Spleen (tissue), 11 donors: ENCODE results near the gene ADAMTS17. TPM values are rescaled to one million over a fixed set of nuclear protein-coding genes. Genes with fewer than 3 reads are reported as not detected.

Experiments
- DNase-seq: peaks from one replicate; pipeline ENCODE4 v3.0.0-alpha.2; 2020
- H3K27ac ChIP-seq, 8 donors: fragments of 200-600 bp; sonication (generic) in 7 of 8; 1 replicate in 4 of 8; 2 replicates in 4 of 8; pipeline versions ENCODE4 v1.5.0 to v1.8.0; 2016 to 2021; ENCODE audit warnings: inconsistent platforms in 4 of 8, mild to moderate bottlenecking in 4 of 8, moderate library complexity in 1 of 8
- H3K27me3 ChIP-seq, 7 donors: fragments of 200-600 bp; sonication (generic) in 6 of 7; replicated peaks in 1 of 7; 1 replicate in 4 of 7; 2 replicates in 3 of 7; pipeline versions ENCODE4 v1.5.0 to v1.8.0; 2016 to 2021; ENCODE audit warnings: inconsistent platforms in 3 of 7, mild to moderate bottlenecking in 1 of 7
- H3K36me3 ChIP-seq, 6 donors: fragments of 200-600 bp; sonication (generic) in 5 of 6; 1 replicate in 4 of 6; 2 replicates in 2 of 6; pipeline versions ENCODE4 v1.5.0 to v1.8.0; 2016 to 2021; ENCODE audit warnings: inconsistent platforms in 2 of 6
- H3K4me1 ChIP-seq, 6 donors: fragments of 200-600 bp; sonication (generic) in 5 of 6; 1 replicate in 3 of 6; 2 replicates in 3 of 6; pipeline versions ENCODE4 v1.5.0 to v1.8.0; 2016 to 2021; ENCODE audit warnings: inconsistent platforms in 3 of 6
- H3K4me3 ChIP-seq, 8 donors: fragments of 200-600 bp; sonication (generic) in 7 of 8; 1 replicate in 4 of 8; 2 replicates in 4 of 8; pipeline versions ENCODE4 v1.5.0 to v1.8.0; 2016 to 2021; ENCODE audit warnings: inconsistent platforms in 4 of 8, mild to moderate bottlenecking in 4 of 8, moderate library complexity in 2 of 8
- H3K9me3 ChIP-seq, 8 donors: fragments of 200-600 bp; sonication (generic) in 7 of 8; 1 replicate in 4 of 8; 2 replicates in 4 of 8; pipeline versions ENCODE4 v1.5.0 to v1.8.0; 2016 to 2021; ENCODE audit warnings: inconsistent platforms in 4 of 8
- POLR2A ChIP-seq, 3 donors: fragments of 450-650 bp; IDR thresholded peaks; one replicate each; pipeline ENCODE4 v1.5.1; 2017; ENCODE audit warnings: antibody characterized with exemption in 3 of 3, mild to moderate bottlenecking in 1 of 3
- POLR2AphosphoS5 ChIP-seq, 3 donors: sonication (generic); formaldehyde crosslinking; IDR thresholded peaks; one replicate each; pipeline ENCODE4 v1.5.1; 2017; ENCODE audit warnings: antibody characterized with exemption in 3 of 3
- WGBS, 5 donors: extraction: QIAGEN DNeasy Blood & Tissue Kit in 3 of 5; methylation state at CpG; one replicate each; pipeline versions ENCODE4 v1.1.5 to v1.1.7; 2013 to 2018; 5-methylcytosine and 5-hydroxymethylcytosine counted together
- intact Hi-C: fragments of 100-400 bp; cut with DNase I; formaldehyde crosslinking; loops from one replicate; pipeline ENCODE4 v1.15.0; 2023; ENCODE audit warnings: low total_unique reads
- polyA plus RNA-seq, 3 donors: library from polyadenylated mRNA; stranded (reverse); fragments of 200-250 nt; gene quantifications; one replicate each; pipeline ENCODE4 v1.2.1, GENCODE V29; 2013
- total RNA-seq, 7 donors: library from RNA; depleted of rRNA in 3 of 7; stranded (reverse); fragments of >200 nt in 3 of 7; fragmentation: NEBNext Ultra II Directional in 4 of 7; extraction: Animal tissue kit (Norgen Biotek cat#: 25700) in 4 of 7; gene quantifications; one replicate each; pipeline versions ENCODE4 v1.1.0 to v1.2.1, GENCODE V29; 2016 to 2021
- TF ChIP-seq, protein P1 (sequence below), 11 experiments: fragments of 200-600 bp in 7 of 11; fragments of 450-650 bp in 4 of 11; sonication (generic) in 4 of 11; IDR thresholded peaks in 8 of 11; conservative IDR thresholded peaks in 3 of 11; 1 replicate in 7 of 11; 2 replicates in 4 of 11; pipeline versions ENCODE4 v1.4.0 to v1.8.0; 2016 to 2021; ENCODE audit warnings: antibody characterized with exemption in 11 of 11, inconsistent platforms in 4 of 11, mild to moderate bottlenecking in 1 of 11
- donor health status: healthy with polysubstance abuse.
- donor health status: DM: no; HTN: no; CAD: no; lungs with moderate emphysema.
- donor health status: DM: no; HTN: no; CAD: no.
- donor health status: Bipolar disorder and iron deficiency.
- donor health status: healthy.
- donor health status: DM: no; HTN: no; CAD: no.
- donor health status: DM: yes; HTN: yes; CAD: no.

Gene ADAMTS17
- total and polyA plus RNA-seq, 10 donors = 0.21 to 13.2 (median 5.8) TPM

DNA sequence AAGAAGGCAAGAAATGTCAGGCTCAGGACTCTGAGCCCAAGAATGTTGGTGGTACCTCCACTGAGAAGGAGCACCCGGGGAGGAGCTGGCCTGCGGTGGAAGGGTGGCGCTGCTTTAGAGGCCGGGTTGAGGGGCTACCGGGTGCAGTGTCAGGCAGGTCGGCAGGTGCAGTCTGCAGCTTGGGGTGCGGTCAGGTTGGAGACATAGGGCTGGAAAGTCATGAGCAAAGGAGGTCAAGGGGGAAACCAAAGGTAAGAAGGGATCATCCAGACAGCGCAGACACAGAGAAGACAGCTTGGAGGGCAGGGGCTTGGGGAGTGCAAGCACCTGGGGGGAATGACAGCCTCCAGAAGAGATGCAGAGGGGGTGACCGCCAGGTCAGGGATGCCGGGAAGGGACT is 334.2 kb downstream of the ADAMTS17 start:
- no peaks in the 10 kb centered on the region for H3K36me3 ChIP-seq
- TF ChIP-seq POLR2AphosphoS5 (IDR thresholded peaks at IDR 0.05) = no peak
- TF ChIP-seq, protein P1, sequence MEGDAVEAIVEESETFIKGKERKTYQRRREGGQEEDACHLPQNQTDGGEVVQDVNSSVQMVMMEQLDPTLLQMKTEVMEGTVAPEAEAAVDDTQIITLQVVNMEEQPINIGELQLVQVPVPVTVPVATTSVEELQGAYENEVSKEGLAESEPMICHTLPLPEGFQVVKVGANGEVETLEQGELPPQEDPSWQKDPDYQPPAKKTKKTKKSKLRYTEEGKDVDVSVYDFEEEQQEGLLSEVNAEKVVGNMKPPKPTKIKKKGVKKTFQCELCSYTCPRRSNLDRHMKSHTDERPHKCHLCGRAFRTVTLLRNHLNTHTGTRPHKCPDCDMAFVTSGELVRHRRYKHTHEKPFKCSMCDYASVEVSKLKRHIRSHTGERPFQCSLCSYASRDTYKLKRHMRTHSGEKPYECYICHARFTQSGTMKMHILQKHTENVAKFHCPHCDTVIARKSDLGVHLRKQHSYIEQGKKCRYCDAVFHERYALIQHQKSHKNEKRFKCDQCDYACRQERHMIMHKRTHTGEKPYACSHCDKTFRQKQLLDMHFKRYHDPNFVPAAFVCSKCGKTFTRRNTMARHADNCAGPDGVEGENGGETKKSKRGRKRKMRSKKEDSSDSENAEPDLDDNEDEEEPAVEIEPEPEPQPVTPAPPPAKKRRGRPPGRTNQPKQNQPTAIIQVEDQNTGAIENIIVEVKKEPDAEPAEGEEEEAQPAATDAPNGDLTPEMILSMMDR (IDR thresholded peaks at IDR 0.05 in 8 of 11, conservative IDR thresholded peaks at IDR 0.05 in 3 of 11) = no peak
- no peak for TF ChIP-seq POLR2A (IDR thresholded peaks at IDR 0.05)
- DNase-seq = peak; percentile 47
- no peak overlapping the region for H3K27ac ChIP-seq
- intact Hi-C loops = no loop called here
- no peaks in the 10 kb centered on the region for H3K27me3 ChIP-seq
- 90 to 93% (median 92%) methylated on average over 10 of the region's 10 CpGs for WGBS, 5 donors
- H3K9me3 ChIP-seq = peaks cover 0 to 3% (median 0%) of the 10 kb centered on the region in 8 donors
- no peak overlapping the region for H3K4me3 ChIP-seq
- no peaks in the 10 kb centered on the region for H3K4me1 ChIP-seq

DNA sequence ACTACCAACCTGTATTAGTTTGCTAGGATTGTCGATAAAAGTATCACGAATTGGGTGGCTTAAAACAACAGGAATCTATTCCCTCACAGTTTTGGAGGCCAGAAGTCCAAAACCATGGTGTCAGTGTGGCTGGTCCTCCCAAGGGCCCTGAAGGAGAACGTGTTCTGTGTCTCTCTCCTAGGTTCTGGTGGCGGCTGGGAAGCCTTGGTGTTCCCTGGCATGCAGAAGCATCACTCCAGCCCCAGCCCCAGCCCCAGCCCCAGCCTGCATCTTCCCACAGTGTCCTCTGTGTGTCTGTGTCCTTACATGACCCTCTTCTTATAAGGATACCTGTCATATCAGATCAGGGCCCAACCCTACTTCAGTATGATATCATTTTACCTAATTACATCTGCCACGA is 336.1 kb downstream of the ADAMTS17 start:
- no peaks in the 10 kb centered on the region for H3K27me3 ChIP-seq
- TF ChIP-seq POLR2AphosphoS5 (IDR thresholded peaks at IDR 0.05) = no peak
- H3K36me3 ChIP-seq = no peaks in the 10 kb centered on the region
- no peaks in the 10 kb centered on the region for H3K9me3 ChIP-seq
- no peak overlapping the region for H3K27ac ChIP-seq
- WGBS, 5 donors = 81 to 92% (median 83%) methylated on average over 5 of the region's 5 CpGs
- H3K4me3 ChIP-seq = no peak overlapping the region
- intact Hi-C loops = no loop called here
- H3K4me1 ChIP-seq = no peaks in the 10 kb centered on the region
- peak; percentile 51 for DNase-seq

DNA sequence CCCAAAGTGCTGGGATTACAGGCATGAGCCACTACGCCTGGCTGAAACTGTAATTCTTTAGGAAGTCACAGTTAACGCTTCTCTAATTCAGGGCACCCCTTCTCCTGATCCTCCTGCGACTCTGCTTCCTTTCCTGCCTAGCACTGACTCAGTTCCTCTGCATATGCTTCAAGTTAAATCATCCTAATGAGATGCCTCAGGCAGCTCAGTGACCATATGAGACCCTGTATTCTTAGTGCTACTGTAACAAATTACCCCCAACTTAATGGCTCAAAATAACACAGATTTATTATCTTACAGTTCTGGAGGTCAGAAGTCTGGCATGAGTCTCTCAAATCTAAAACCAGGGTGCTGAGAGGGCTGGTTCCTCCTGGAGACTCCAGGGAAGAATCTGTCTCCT is 336.8 kb downstream of the ADAMTS17 start:
- TF ChIP-seq POLR2AphosphoS5 (IDR thresholded peaks at IDR 0.05) = no peak
- TF ChIP-seq, protein P1 (IDR thresholded peaks at IDR 0.05 in 8 of 11, conservative IDR thresholded peaks at IDR 0.05 in 3 of 11) = no peak
- TF ChIP-seq POLR2A (IDR thresholded peaks at IDR 0.05) = no peak
- intact Hi-C loops = no loop called here
- no peak for DNase-seq

DNA sequence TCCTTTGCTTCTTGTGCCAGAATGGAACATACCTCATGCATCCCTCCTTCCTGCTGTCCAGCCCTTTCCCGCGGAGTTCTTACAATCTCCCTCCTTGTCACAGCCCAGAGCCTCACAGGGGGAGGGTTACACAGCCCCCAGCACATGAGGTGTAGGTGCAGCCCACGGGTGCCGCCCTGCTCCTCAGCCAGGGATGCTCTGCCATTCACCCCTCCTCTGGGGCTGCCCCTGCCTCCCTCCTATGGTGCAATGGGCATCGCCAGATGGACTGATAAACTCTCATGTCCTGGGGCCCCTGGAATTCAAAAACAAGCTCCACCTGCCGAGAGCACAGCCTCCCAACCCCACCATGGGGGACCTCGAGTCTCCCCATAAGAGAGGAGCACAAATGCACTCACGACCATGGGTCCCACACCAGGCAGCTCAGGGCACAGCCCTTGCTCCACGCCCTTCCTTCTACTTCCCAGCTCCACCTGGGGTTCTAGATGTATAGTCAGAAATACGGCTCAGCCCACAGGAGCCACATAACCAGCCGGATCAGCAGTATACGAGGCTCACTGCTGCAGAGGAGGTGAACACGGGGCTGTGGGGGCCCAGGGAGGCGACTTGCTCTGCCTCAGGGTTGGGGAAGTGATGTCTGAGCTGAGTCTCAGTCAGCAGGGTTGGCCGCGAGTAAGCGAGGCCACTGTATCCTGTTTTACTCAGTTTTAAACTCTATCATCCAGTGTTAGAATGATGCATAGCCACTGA is 338.8 kb downstream of the ADAMTS17 start:
- DNase-seq = peak; percentile 41
- H3K9me3 ChIP-seq = no peaks in the 10 kb centered on the region
- no peaks in the 10 kb centered on the region for H3K27me3 ChIP-seq
- no peak overlapping the region for H3K4me3 ChIP-seq
- H3K36me3 ChIP-seq = no peaks in the 10 kb centered on the region
- TF ChIP-seq POLR2A (IDR thresholded peaks at IDR 0.05) (no peak), POLR2AphosphoS5 (IDR thresholded peaks at IDR 0.05) (no peak)
- TF ChIP-seq, protein P1 (IDR thresholded peaks at IDR 0.05 in 8 of 11, conservative IDR thresholded peaks at IDR 0.05 in 3 of 11) = no peak
- no peaks in the 10 kb centered on the region for H3K4me1 ChIP-seq
- no peak overlapping the region for H3K27ac ChIP-seq
- WGBS, 5 donors = 78 to 83% (median 81%) methylated on average over 17 of the region's 17 CpGs
- intact Hi-C loops = no loop called here

More for the DNA sequence above, 336.8 kb downstream of the ADAMTS17 start:
- Histone ChIP-seq H3K36me3 (no peaks in the 10 kb centered on the region), H3K4me3 (no peak overlapping the region), H3K4me1 (no peaks in the 10 kb centered on the region), H3K27me3 (no peaks in the 10 kb centered on the region), H3K9me3 (no peaks in the 10 kb centered on the region), H3K27ac (no peak overlapping the region)
- WGBS, 5 donors = 66 to 81% (median 70%) methylated on average over 3 of the region's 3 CpGs
